Measurements from ENCODE around the gene NATD1. TPM values are rescaled to one million over a fixed set of nuclear protein-coding genes. Genes with fewer than 3 reads are reported as not detected.

The NATD1 gene
- polyA plus RNA-seq, 2 of the 4 experiments (the other 2 are of a cell fraction) = 1.1 to 1.6 TPM

DNA sequence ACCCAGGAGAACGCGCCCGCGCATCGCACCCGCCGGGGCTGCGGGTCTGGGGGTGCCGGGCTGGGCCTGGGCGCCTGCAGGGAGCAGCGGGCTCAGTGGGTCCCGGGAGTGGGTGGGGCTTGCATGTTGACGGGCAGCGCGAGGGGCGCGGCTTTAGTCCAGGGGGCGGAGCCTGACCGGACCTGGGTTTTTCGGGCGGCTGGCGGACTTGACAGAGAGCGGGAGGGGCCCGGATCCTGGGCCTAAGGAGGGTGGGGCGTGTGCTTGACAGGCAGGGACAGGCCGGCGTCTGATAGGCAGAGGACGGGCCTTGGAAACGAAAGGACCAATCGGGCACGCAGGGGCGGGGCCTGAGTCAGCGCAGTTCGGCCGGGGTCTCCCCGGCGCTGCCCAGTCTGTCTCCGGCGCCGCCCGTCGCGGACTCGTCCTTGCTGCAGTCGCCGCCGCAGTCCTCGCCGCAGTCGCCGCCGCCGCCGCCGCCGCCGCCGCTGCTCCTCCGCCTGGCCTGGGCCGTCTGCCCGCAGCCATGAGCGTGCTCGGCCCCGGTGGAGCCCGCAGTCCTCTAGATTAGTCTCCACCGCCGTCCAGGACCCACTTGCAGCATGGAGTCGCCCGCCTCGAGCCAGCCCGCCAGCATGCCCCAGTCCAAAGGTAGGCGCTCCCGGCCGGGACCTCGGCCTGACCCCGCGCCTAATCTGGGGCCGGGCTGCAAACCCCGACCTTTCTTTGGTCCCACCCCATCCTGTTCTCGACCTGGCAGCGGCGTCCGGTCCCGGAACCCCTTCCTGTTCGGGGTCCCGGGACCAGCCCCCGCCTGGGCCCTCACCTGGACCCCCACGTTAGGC is 31.3 kb upstream of the NATD1 start, which contains the start of gene MAP2K3 (continued):
- TF ChIP-seq RNF2 (IDR thresholded peaks at IDR 0.05; ENCODE audit: borderline replicate concordance, low read depth) = no peak; the same call in 1 of the 2 replicates
- TF ChIP-seq NR3C1 (IDR thresholded peaks at IDR 0.05) = no peak
- no peak for TF ChIP-seq MAZ (IDR thresholded peaks at IDR 0.05; ENCODE audit: borderline replicate concordance, low read depth, low read length)
- no peak for TF ChIP-seq CBX8 (IDR thresholded peaks at IDR 0.05)
- TF ChIP-seq KDM5A (IDR thresholded peaks at IDR 0.05) = no peak
- TF ChIP-seq HEYL (CRISPR knock-in tag; IDR thresholded peaks at IDR 0.05) = no peak
- no peak for TF ChIP-seq RARB (CRISPR knock-in tag; IDR thresholded peaks at IDR 0.05)

DNA sequence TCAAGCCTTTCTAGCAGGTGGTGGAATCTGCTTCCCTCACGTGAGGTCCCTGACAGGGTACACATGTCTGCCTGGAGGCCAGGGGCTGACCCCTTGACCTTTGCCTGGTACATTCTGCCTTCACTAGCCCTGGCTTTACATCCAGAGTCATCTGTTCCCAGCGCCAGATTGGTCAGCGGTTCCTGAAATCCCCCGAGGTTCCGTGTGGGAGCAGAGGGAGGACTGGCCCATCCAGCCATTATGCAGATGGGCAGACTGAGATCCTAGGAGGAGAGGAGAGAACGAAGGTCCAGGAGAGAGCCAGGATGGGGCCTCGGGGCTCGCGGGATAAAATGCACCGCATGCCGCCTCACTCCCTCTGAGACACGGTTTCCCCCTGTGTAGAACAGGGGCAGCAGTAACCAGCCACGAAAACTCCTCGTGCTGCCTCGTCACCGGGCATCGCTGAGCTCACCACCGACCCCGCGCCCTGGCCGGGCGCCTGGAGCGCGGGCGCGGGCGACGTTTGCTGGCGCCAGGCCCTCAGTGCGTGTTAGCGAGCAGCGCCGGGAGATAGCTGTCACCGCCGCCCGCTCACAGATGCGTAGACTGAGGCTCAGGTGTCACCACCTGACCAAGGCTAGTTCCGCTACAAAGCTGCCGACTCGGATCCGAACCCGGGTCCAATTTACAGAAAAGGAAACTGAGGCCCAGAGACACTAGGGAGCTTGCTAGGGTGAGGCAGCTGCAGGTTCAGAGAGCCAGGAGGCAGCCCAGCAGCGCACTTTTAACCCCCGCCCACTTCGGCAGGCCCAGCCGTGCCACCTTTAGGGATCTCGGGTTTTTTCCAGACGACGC is 30.5 kb upstream of the NATD1 start:
- DNase-seq (ENCODE audit: low read depth in 1 of 2, low spot score in 1 of 2) (no peak), ATAC-seq (peak in 1 of 2 experiments; percentile 0; a peak in 1 of 6 replicates), FAIRE-seq (no peak)
- ChIA-PET POLR2A (interaction anchor here (0.8 kb wide), 1 partner anchor 71 kb away, joined by 3 read pairs; no protein-coding TSS in a partner anchor), CTCF (interaction anchor here (1.8 to 9.7 kb wide), 4 partner anchors 154 to 228 kb away, joined by 4 to 121 read pairs (median 8); no protein-coding TSS in a partner anchor)
- Histone ChIP-seq H3K4me2 (peak overlapping the region; percentile 75), H3K9me3 (no peaks in the 10 kb centered on the region), H3K27ac (peak overlapping the region; percentile 48 to 78; a peak in 5 of 6 replicates), H3K4me1 (peaks cover 44% of the 10 kb centered on the region), H3K4me3 (peak overlapping the region; percentile 34)
- 51% methylated on average over 37 of the region's 49 CpGs for WGBS (ENCODE audit: missing lambda C conversion rate)
- no peak for TF ChIP-seq ZC3H11A (IDR thresholded peaks at IDR 0.05)
- TF ChIP-seq KDM1A (IDR thresholded peaks at IDR 0.05; ENCODE audit: low read depth) = peak; percentile 76; the same call in 1 of the 2 replicates

DNA sequence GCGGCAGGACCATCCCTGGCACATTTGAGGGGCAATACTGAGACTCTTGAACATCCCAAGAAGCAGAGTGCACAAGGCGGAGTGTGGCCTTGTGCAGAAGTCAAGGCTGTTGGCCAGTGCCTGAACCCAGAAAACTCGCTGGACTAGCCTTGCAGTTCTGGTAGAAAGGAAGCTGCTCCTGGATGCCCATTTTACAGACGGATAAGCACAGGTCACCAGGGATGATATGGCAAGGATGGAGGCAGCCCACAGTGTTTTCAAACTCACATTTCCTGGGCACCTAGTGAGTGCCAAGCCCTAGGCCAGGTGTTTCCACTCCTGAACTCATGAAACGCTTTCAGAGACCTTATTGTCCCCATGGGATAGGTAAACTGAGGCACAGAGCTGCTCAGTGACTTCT is 29.6 kb upstream of the NATD1 start:
- Histone ChIP-seq H3K9me3 (no peaks in the 10 kb centered on the region), H3K4me3 (no peak overlapping the region), H3K27ac (peak overlapping the region in 1 of 2 experiments; percentile 54; a peak in 4 of 6 replicates), H3K4me2 (peak overlapping the region; percentile 42), H3K4me1 (peaks cover 37% of the 10 kb centered on the region)
- no peak for FAIRE-seq
- ATAC-seq = no peak
- ChIA-PET POLR2A (interaction anchor here (1.0 to 1.2 kb wide), 2 partner anchors 16 to 240 kb away, joined by 3 to 4 read pairs; partner anchors contain the start of gene USP22), CTCF (interaction anchor here (0.6 to 9.7 kb wide), 10 partner anchors 9 to 229 kb away, joined by 3 to 121 read pairs (median 4); no protein-coding TSS in a partner anchor)
- WGBS (ENCODE audit: missing lambda C conversion rate) = 70% methylated on average over 5 of the region's 5 CpGs
- DNase-seq (ENCODE audit: low read depth in 1 of 2, low spot score in 1 of 2) = no peak
- TF ChIP-seq HDAC2 (IDR thresholded peaks at IDR 0.05) (0 out of 2 replicates have a peak, but pooled peaks have one; percentile 14), PHF8 (IDR thresholded peaks at IDR 0.05; ENCODE audit: borderline replicate concordance, low read depth) (no peak)

DNA sequence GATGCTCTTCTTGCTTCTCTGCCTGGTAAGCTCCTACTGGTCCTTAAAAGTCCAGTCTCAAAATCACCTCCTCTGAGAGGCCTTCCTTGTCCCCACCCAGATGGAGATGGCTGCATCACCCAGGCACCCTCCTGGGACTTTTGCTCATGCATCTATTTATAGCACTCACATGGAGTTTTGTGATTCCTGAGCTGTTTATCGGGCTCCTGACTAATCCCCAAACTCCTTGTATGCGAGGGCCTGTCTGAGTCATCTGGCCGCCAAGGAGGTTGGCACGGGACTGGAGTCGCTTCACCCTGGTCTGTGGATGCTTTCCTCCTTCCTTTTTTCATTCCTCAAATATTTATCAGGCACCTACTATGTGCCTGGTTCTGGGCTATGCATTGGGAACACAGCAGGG is 29.0 kb upstream of the NATD1 start:
- H3K4me1 ChIP-seq = peaks cover 32% of the 10 kb centered on the region
- CTCF ChIA-PET = interaction anchor here (0.6 to 9.7 kb wide), 14 partner anchors 8 to 243 kb away, joined by 3 to 121 read pairs (median 4); no protein-coding TSS in a partner anchor
- peak; percentile 77 for FAIRE-seq
- TF ChIP-seq, protein P1, sequence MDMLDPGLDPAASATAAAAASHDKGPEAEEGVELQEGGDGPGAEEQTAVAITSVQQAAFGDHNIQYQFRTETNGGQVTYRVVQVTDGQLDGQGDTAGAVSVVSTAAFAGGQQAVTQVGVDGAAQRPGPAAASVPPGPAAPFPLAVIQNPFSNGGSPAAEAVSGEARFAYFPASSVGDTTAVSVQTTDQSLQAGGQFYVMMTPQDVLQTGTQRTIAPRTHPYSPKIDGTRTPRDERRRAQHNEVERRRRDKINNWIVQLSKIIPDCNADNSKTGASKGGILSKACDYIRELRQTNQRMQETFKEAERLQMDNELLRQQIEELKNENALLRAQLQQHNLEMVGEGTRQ (IDR thresholded peaks at IDR 0.05) = no peak
- TF ChIP-seq RFX5 (IDR thresholded peaks at IDR 0.05) (peak; percentile 18; the same call in 1 of the 2 replicates), ZSCAN20 (CRISPR knock-in tag; IDR thresholded peaks at IDR 0.05) (no peak), ZC3H11A (IDR thresholded peaks at IDR 0.05) (no peak), RNF2 (IDR thresholded peaks at IDR 0.05; ENCODE audit: borderline replicate concordance, low read depth) (no peak), HOXB13 (CRISPR knock-in tag; IDR thresholded peaks at IDR 0.05; ENCODE audit: low read depth) (no peak), BHLHE40 (IDR thresholded peaks at IDR 0.05; ENCODE audit: low read depth, low read length) (peak; percentile 94), JUNB (IDR thresholded peaks at IDR 0.05) (peak; percentile 92), SMC3 (IDR thresholded peaks at IDR 0.05) (no peak), POLR2A (IDR thresholded peaks at IDR 0.05; ENCODE audit: low read length) (no peak), NFE2L2 (conservative IDR thresholded peaks at IDR 0.05; ENCODE audit: low read length) (no peak), ESRRA (IDR thresholded peaks at IDR 0.05; ENCODE audit: borderline replicate concordance, low read length) (no peak), FOSB (CRISPR knock-in tag; IDR thresholded peaks at IDR 0.05) (no peak), JUN (IDR thresholded peaks at IDR 0.05) (peak in 1 of 2 experiments; percentile 54; a peak in 2 of 5 replicates), RARB (CRISPR knock-in tag; IDR thresholded peaks at IDR 0.05) (no peak), MYC (IDR thresholded peaks at IDR 0.05; ENCODE audit: borderline replicate concordance, low read length) (no peak), CHD4 (IDR thresholded peaks at IDR 0.05; ENCODE audit: borderline replicate concordance) (no peak)
- TF ChIP-seq, protein P2, sequence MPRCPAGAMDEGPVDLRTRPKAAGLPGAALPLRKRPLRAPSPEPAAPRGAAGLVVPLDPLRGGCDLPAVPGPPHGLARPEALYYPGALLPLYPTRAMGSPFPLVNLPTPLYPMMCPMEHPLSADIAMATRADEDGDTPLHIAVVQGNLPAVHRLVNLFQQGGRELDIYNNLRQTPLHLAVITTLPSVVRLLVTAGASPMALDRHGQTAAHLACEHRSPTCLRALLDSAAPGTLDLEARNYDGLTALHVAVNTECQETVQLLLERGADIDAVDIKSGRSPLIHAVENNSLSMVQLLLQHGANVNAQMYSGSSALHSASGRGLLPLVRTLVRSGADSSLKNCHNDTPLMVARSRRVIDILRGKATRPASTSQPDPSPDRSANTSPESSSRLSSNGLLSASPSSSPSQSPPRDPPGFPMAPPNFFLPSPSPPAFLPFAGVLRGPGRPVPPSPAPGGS (IDR thresholded peaks at IDR 0.05) = no peak
- TF ChIP-seq, protein P3, sequence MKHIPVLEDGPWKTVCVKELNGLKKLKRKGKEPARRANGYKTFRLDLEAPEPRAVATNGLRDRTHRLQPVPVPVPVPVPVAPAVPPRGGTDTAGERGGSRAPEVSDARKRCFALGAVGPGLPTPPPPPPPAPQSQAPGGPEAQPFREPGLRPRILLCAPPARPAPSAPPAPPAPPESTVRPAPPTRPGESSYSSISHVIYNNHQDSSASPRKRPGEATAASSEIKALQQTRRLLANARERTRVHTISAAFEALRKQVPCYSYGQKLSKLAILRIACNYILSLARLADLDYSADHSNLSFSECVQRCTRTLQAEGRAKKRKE (CRISPR knock-in tag; IDR thresholded peaks at IDR 0.05; ENCODE audit: low read depth) = no peak

More for the DNA sequence above, 29.0 kb upstream of the NATD1 start:
- POLR2A ChIA-PET = interaction anchor here (1.0 to 1.2 kb wide), 2 partner anchors 16 to 239 kb away, joined by 3 to 4 read pairs; partner anchors contain the start of gene USP22
- DNase-seq (ENCODE audit: low read depth in 1 of 2, low spot score in 1 of 2) = peak; percentile 88 to 93
- Histone ChIP-seq H3K4me2 (peak overlapping the region; percentile 42), H3K27ac (peak overlapping the region in 1 of 2 experiments; percentile 54; a peak in 3 of 6 replicates), H3K4me3 (no peak overlapping the region), H3K9me3 (no peaks in the 10 kb centered on the region)
- peak; percentile 11 to 19 for ATAC-seq
- WGBS (ENCODE audit: missing lambda C conversion rate) = 0% methylated on average over 5 of the region's 5 CpGs

All from A549 (cell line).